ENCODE data around the gene FBXO39. TPM values are rescaled to one million over a fixed set of nuclear protein-coding genes. Genes with fewer than 3 reads are reported as not detected.
A peak's percentile ranks its signal among the peaks of the same experiment; 100 is the strongest.
"Not testable (repeated sequence)": the region's sequence is repeated elsewhere in the genome, so short reads cannot be mapped to it uniquely, and the experiment has no call there.

Gene FBXO39
- total and polyA plus RNA-seq, 5 experiments from 2014 or later: 0.15 to 0.29 TPM; not detected in 3

DNA sequence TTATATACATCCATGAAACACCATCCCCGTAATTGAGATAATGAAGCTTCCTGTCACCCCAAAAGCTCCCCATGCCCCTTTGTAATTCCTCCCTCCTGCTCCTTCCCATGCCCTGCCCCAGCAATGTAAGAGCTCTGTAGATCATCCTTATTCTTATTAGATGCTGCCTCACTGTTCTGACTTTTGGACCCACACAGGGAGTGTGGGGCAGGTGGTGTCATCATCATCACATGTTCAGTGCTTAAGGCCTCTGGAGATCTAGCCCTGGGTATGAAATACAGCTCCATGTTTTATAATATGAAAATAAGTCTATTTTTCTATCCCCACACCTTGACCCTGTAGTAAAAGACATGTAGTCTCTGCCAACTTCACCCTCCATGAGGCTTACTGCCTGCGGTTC, 18.3 kb upstream of the FBXO39 start:
- DNase-seq (no peak), ATAC-seq (no peak)
- Mint-ChIP-seq H3K27me3 (no peaks in the 10 kb centered on the region), H3K4me1 (peaks cover 39 to 74% (median 57%) of the 10 kb centered on the region in 4 donors), H3K4me3 (peak overlapping the region; percentile 38 to 100 (median 66)), H3K27ac (peak overlapping the region in 9 of 10 donors; percentile 4 to 99 (median 83)), H3K36me3 (peaks cover 8 to 49% (median 45%) of the 10 kb centered on the region in 3 donors), H3K9me3 (no peaks in the 10 kb centered on the region)
- POLR2A ChIA-PET: no interaction called here

DNA sequence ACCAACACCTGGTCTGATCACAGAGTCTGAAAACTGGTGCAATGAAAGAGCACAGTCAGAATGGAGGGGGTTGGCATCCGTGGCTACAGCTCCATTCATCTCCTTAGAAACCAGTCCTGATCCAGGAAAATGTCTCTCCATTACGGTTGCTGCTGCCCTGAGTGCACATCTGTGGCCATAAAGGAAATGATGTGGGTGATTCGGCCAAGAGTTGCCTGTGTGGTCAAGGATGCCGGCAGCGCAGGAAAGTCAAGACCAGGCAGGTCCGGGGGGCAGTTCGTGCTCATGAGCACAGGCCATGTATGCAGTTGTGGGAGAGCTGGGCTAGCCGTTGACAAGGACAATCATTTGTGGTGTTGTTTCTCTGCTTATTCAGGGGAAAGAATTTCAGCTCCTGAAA, 14.2 kb upstream of the FBXO39 start:
- DNase-seq (no peak), ATAC-seq (no peak)
- Mint-ChIP-seq H3K36me3 (peaks cover 37 to 89% (median 84%) of the 10 kb centered on the region in 3 donors), H3K27ac (peak overlapping the region in 1 of 10 donors; percentile 38), H3K27me3 (no peaks in the 10 kb centered on the region), H3K9me3 (peaks cover 8 to 17% (median 14%) of the 10 kb centered on the region in 9 donors), H3K4me1 (peaks cover 25 to 43% (median 32%) of the 10 kb centered on the region in 4 donors), H3K4me3 (no peak overlapping the region)
- POLR2A ChIA-PET: no interaction called here

GRCh38 chr17:6768447-6768846, 7.6 kb upstream of the FBXO39 start:
- H3K4me1 Mint-ChIP-seq: peaks cover 0 to 8% (median 5%) of the 10 kb centered on the region in 4 donors
- H3K9me3 Mint-ChIP-seq: peaks cover 29 to 75% (median 55%) of the 10 kb centered on the region in 9 donors
- ATAC-seq: no peak
- H3K4me3 Mint-ChIP-seq: no peak overlapping the region
- POLR2A ChIA-PET: no interaction called here
- no peak for DNase-seq
- no peaks in the 10 kb centered on the region for H3K27me3 Mint-ChIP-seq
- H3K36me3 Mint-ChIP-seq: peaks cover 83 to 98% (median 98%) of the 10 kb centered on the region in 3 donors
- H3K27ac Mint-ChIP-seq: no peak overlapping the region

- peaks cover 0 to 26% (median 15%) of the 10 kb centered on the region in 5 donors for H3K27me3 Mint-ChIP-seq
- no peak overlapping the region for H3K4me3 Mint-ChIP-seq
- POLR2A ChIA-PET: no interaction called here
- H3K9me3 Mint-ChIP-seq: peaks cover 24 to 89% (median 54%) of the 10 kb centered on the region in 9 donors
- DNase-seq (no peak), ATAC-seq (no peak)
- H3K27ac Mint-ChIP-seq: no peak overlapping the region
- peaks cover 2 to 13% (median 6%) of the 10 kb centered on the region in 4 donors for H3K4me1 Mint-ChIP-seq
- peaks cover 70 to 80% (median 80%) of the 10 kb centered on the region in 3 donors for H3K36me3 Mint-ChIP-seq
These were observed 4.0 kb upstream of the FBXO39 start for GRCh38 chr17:6772016-6772415.

DNA sequence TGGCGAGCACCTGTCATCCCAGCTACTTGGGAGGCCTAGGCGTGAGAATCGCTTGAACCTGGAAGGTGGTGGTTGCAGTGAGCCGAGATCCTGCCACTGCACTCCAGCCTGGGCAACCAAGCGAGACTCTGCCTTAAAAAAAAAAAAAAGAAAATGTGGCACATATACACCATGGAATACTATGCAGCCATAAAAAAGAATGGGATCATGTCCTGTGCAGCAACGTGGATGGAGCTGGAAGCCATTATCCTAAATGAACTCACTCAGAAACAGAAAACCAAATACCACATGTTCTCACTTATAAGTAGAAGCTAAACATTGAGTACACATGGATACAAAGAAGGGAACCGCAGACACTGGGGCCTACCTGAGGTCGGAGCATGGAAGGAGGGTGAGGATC, 1.1 kb upstream of the FBXO39 start:
- peaks cover 55 to 60% (median 59%) of the 10 kb centered on the region in 3 donors for H3K36me3 Mint-ChIP-seq
- peaks cover 2 to 13% (median 4%) of the 10 kb centered on the region in 4 donors for H3K4me1 Mint-ChIP-seq
- peaks cover 0 to 84% (median 36%) of the 10 kb centered on the region in 9 donors for H3K9me3 Mint-ChIP-seq
- ATAC-seq, DNase-seq, POLR2A ChIA-PET, H3K27ac Mint-ChIP-seq: not testable (repeated sequence)
- peak overlapping the region in 1 of 10 donors; percentile 20 for H3K4me3 Mint-ChIP-seq
- H3K27me3 Mint-ChIP-seq: peaks cover 12 to 55% (median 40%) of the 10 kb centered on the region in 5 donors

- Mint-ChIP-seq H3K36me3 (peaks cover 15 to 52% (median 20%) of the 10 kb centered on the region in 3 donors), H3K27ac (no peak overlapping the region), H3K9me3 (peaks cover 17 to 75% (median 52%) of the 10 kb centered on the region in 9 donors), H3K27me3 (peaks cover 42 to 90% (median 61%) of the 10 kb centered on the region in 5 donors), H3K4me1 (peaks cover 2 to 13% (median 4%) of the 10 kb centered on the region in 4 donors), H3K4me3 (no peak overlapping the region)
- DNase-seq (no peak), ATAC-seq (no peak)
- POLR2A ChIA-PET: no interaction called here
These were observed 3.4 kb downstream of the FBXO39 start for GRCh38 chr17:6779411-6779810.

DNA sequence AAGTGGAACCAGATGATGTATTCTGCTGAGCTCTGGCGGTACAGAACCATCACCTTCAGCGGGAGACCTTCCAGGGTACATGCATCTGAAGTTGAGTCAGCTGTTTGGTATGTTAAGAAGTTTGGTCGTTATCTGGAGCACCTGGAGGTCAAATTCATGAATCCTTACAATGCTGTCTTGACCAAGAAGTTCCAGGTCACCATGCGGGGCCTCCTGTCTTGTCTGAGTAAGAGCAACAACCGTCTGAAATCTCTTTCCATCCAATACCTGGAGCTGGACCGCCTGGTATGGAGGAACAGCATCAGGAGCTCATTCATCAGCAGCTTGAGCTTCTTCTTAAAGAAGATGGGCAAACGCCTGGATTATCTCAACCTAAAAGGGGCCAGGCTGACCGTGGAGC, 4.0 kb downstream of the FBXO39 start:
- POLR2A ChIA-PET: no interaction called here
- Mint-ChIP-seq H3K27me3 (peaks cover 47 to 85% (median 61%) of the 10 kb centered on the region in 5 donors), H3K4me1 (peaks cover under 1 to 13% (median 4%) of the 10 kb centered on the region in 4 donors), H3K4me3 (no peak overlapping the region), H3K9me3 (peaks cover 16 to 74% (median 46%) of the 10 kb centered on the region in 9 donors), H3K27ac (no peak overlapping the region), H3K36me3 (peaks cover 9 to 50% (median 16%) of the 10 kb centered on the region in 3 donors)
- DNase-seq (no peak), ATAC-seq (no peak)

DNA sequence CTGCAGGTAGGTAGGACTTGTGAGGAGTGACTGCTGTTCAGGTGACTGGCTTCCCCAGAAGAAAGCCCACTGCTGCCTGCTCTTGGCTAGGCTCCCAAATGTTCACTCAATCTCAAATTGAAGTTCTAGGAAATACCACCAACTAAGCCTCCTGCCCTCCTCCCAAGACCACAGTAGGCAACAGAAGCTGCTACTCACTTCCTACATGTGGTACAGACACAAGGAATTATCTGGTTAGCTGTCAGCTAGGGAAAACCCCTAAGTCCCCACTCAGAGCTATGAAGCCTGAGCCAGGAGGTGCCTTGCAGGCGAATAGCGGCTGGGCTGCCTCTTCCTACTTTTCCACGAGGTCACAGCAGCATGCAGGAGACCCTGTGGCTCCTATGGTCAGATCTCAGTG, 4.9 kb downstream of the FBXO39 start:
- H3K4me3 Mint-ChIP-seq: no peak overlapping the region
- no peak overlapping the region for H3K27ac Mint-ChIP-seq
- peaks cover 0 to 14% (median 4%) of the 10 kb centered on the region in 4 donors for H3K4me1 Mint-ChIP-seq
- peaks cover 16 to 77% (median 46%) of the 10 kb centered on the region in 9 donors for H3K9me3 Mint-ChIP-seq
- peaks cover 55 to 79% (median 59%) of the 10 kb centered on the region in 5 donors for H3K27me3 Mint-ChIP-seq
- no peak for ATAC-seq
- H3K36me3 Mint-ChIP-seq: peaks cover 7 to 58% (median 14%) of the 10 kb centered on the region in 3 donors
- no peak for DNase-seq
- POLR2A ChIA-PET: no interaction called here

DNA sequence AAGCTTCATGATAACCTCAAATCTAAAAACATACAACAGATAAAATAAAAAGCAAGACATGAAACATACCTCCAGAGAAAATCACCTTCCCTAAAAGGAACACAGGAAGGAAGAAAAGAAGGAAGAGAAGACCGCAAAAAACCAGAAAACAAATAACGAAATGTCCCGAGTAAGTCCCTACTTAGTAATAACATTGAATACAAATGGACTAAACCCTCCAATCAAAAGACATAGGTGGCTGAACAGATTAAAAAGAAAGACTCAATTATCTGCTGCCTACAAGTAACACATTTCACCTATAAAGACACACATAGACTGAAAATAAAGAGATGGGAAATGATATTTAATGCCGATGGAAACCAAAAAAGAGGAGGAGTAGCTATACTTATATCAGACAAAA, 6.2 kb downstream of the FBXO39 start:
- peaks cover 61 to 79% (median 62%) of the 10 kb centered on the region in 5 donors for H3K27me3 Mint-ChIP-seq

DNA sequence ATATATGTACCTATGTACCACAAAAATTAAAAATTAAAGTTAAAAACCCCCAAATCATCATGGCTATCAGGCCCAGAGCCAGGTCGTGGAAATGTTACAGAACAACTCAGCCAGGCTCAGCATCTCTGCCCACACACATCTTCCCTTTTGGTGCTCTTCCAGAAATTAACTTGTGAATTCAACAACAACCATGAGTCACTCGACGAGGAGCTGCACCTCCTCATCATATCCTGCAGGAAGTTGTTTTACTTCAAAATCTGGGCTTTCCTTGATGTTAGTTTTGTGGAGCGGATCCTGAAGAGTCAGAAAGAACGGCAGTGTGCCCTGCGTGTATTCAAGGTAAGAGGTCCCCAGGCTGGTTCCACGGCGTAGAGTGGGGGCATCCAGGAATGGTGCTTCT, 10.6 kb downstream of the FBXO39 start:
- ATAC-seq (no peak), DNase-seq (no peak)
- peaks cover 40 to 86% (median 49%) of the 10 kb centered on the region in 5 donors for H3K27me3 Mint-ChIP-seq
- peaks cover 0 to 45% (median 11%) of the 10 kb centered on the region in 3 donors for H3K36me3 Mint-ChIP-seq
- H3K27ac Mint-ChIP-seq: no peak overlapping the region
- POLR2A ChIA-PET: no interaction called here
- no peak overlapping the region for H3K4me3 Mint-ChIP-seq
- peaks cover 9 to 60% (median 26%) of the 10 kb centered on the region in 9 donors for H3K9me3 Mint-ChIP-seq
- H3K4me1 Mint-ChIP-seq: peaks cover 0 to 5% (median 0%) of the 10 kb centered on the region in 4 donors

More for the DNA sequence above, 6.2 kb downstream of the FBXO39 start:
- H3K27ac Mint-ChIP-seq: no peak overlapping the region
- POLR2A ChIA-PET: no interaction called here
- H3K4me1 Mint-ChIP-seq: peaks cover 0 to 5% (median 0%) of the 10 kb centered on the region in 4 donors
- DNase-seq: no peak
- H3K4me3 Mint-ChIP-seq: no peak overlapping the region
- ATAC-seq: no peak
- peaks cover 6 to 64% (median 14%) of the 10 kb centered on the region in 3 donors for H3K36me3 Mint-ChIP-seq
- H3K9me3 Mint-ChIP-seq: peaks cover 13 to 81% (median 42%) of the 10 kb centered on the region in 9 donors

- no peak overlapping the region for H3K27ac Mint-ChIP-seq
- H3K9me3 Mint-ChIP-seq: peaks cover 9 to 54% (median 24%) of the 10 kb centered on the region in 9 donors
- H3K27me3 Mint-ChIP-seq: peaks cover 39 to 83% (median 45%) of the 10 kb centered on the region in 5 donors
- no peak overlapping the region for H3K4me3 Mint-ChIP-seq
- H3K4me1 Mint-ChIP-seq: peaks cover 0 to 5% (median 0%) of the 10 kb centered on the region in 4 donors
- POLR2A ChIA-PET: no interaction called here
- peaks cover 0 to 40% (median 7%) of the 10 kb centered on the region in 3 donors for H3K36me3 Mint-ChIP-seq
- DNase-seq: no peak
- no peak for ATAC-seq
These were observed 11.2 kb downstream of the FBXO39 start for GRCh38 chr17:6787081-6787693.

DNA sequence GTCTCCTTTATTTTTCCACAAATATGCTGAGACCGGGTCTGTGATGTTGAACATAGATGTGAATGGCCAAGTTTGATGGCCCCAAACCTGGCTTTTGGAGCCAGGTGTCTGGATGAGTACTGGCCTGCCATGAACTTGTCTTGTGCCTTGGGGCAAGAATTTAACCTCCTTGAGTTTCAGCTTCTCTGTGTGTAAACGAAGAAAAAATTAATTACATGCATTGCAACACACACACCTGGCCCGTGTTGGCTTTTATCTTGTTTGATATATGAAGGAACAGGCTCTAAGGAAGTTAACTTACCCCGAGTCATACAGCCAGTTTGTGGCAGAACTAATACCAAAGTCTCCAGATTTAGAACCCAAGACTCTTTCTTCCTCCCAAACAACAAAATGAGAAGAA, 13.1 kb downstream of the FBXO39 start:
- POLR2A ChIA-PET: no interaction called here
- H3K27me3 Mint-ChIP-seq: peaks cover 35 to 74% (median 44%) of the 10 kb centered on the region in 5 donors
- H3K9me3 Mint-ChIP-seq: peaks cover 0 to 35% (median 12%) of the 10 kb centered on the region in 9 donors
- peaks cover 0 to 20% (median 3%) of the 10 kb centered on the region in 3 donors for H3K36me3 Mint-ChIP-seq
- peaks cover 0 to 5% (median 0%) of the 10 kb centered on the region in 4 donors for H3K4me1 Mint-ChIP-seq
- H3K4me3 Mint-ChIP-seq: no peak overlapping the region
- no peak overlapping the region for H3K27ac Mint-ChIP-seq
- DNase-seq (no peak), ATAC-seq (no peak)

- DNase-seq (no peak), ATAC-seq (no peak)
- POLR2A ChIA-PET: no interaction called here
- H3K4me1 Mint-ChIP-seq: no peaks in the 10 kb centered on the region
- no peaks in the 10 kb centered on the region for H3K36me3 Mint-ChIP-seq
- peaks cover 15 to 57% (median 25%) of the 10 kb centered on the region in 5 donors for H3K27me3 Mint-ChIP-seq
- H3K27ac Mint-ChIP-seq: no peak overlapping the region
- H3K4me3 Mint-ChIP-seq: no peak overlapping the region
- H3K9me3 Mint-ChIP-seq: no peaks in the 10 kb centered on the region
These were observed 17.9 kb downstream of the FBXO39 start for GRCh38 chr17:6793748-6794493.

All from naive thymus-derived CD8-positive, alpha-beta T cell (primary cell).